Osteoblast (primary cell): Measurements from ENCODE around the gene MIA2. TPM values are rescaled to one million over a fixed set of nuclear protein-coding genes. Genes with fewer than 3 reads are reported as not detected.

ENCODE experiments used
- DNase-seq: peaks from one replicate; pipeline ENCODE4 v3.0.0; 2011; ENCODE audit warnings: low spot score, mixed read lengths; ENCODE audit not compliant: insufficient read length; ENCODE audit errors: missing footprints
- H2AFZ ChIP-seq: 2 replicates; pipeline ENCODE4 v1.6.0; 2011; ENCODE audit warnings: mild to moderate bottlenecking, low read length
- H3K27ac ChIP-seq: 2 replicates; pipeline ENCODE4 v1.5.1; 2011; ENCODE audit warnings: mild to moderate bottlenecking, low read depth, low read length, moderate library complexity
- H3K27me3 ChIP-seq: 2 replicates; pipeline ENCODE4 v1.6.0; 2012; ENCODE audit warnings: mild to moderate bottlenecking, control low read depth, inconsistent platforms, low read length, moderate library complexity; ENCODE audit not compliant: insufficient read depth
- H3K36me3 ChIP-seq: 2 replicates; pipeline ENCODE4 v1.5.1; 2011; ENCODE audit warnings: mild to moderate bottlenecking, low read length, control low read depth, moderate library complexity; ENCODE audit not compliant: insufficient read depth
- H3K4me1 ChIP-seq: 2 replicates; pipeline ENCODE4 v1.5.1; 2011; ENCODE audit warnings: mild to moderate bottlenecking, low read length, control low read depth, moderate library complexity; ENCODE audit not compliant: insufficient read depth
- H3K4me2 ChIP-seq: 2 replicates; pipeline ENCODE4 v1.6.0; 2011; ENCODE audit warnings: mild to moderate bottlenecking, low read length; ENCODE audit not compliant: insufficient read depth
- H3K4me3 ChIP-seq: fragments of 200-600 bp; sonication (generic); 3 replicates; pipeline ENCODE4 v1.5.1; 2012; ENCODE audit warnings: mild to moderate bottlenecking, low read length, inconsistent platforms; ENCODE audit not compliant: insufficient read depth
- H3K79me2 ChIP-seq: 2 replicates; pipeline ENCODE4 v1.6.0; 2012; ENCODE audit warnings: mild to moderate bottlenecking, low read length, control low read depth, inconsistent platforms; ENCODE audit not compliant: insufficient read depth
- H3K9me3 ChIP-seq: 2 replicates; pipeline ENCODE4 v1.5.1; 2011; ENCODE audit warnings: low read depth, low read length, control low read depth
- H4K20me1 ChIP-seq: 2 replicates; pipeline ENCODE4 v1.6.0; 2012; ENCODE audit warnings: mild to moderate bottlenecking, low read length, control low read depth; ENCODE audit not compliant: insufficient read depth
- total RNA-seq: library from RNA; depleted of rRNA; stranded (reverse); fragments of >200 nt; gene quantifications from 2 replicates; pipeline ENCODE4 v1.2.3, GENCODE V29; 2012
- TF ChIP-seq, protein P1 (sequence below): IDR thresholded peaks from 2 replicates; pipeline ENCODE4 v1.5.1; 2011; ENCODE audit warnings: mild to moderate bottlenecking, low read depth, low read length, moderate library complexity; ENCODE audit errors: extremely low read depth

Gene MIA2
- total RNA-seq, 1 donor = 25.0 TPM

DNA sequence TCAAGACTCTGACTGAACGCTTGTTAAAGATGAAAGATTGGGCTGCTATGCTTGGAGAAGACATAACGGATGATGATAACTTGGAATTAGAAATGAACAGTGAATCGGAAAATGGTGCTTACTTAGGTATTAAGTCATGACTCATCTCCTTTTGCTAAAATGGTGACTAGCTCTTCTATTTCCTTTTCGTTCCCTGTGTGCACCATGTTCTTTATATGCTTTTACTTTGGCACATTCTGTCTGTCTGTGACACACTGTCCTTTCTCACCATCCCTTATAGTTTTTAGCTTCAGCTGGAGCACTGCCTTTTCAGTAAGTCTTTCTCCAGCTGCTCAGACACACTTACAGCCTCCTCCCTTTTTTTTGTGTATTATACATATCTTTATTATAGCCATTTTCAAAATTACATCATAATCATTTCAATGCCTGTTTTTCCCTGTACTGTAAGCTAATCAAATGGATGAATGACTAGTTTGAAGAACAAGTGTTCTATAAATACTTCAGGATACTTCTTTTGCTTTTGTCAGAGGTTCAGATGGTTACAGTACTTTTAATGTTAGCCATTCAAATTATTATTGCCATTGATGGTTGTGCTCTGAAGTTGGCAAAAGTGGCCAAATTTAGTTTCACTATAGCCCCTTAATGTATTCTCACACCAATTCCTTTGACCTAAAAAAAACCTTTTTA is 68.6 kb downstream of the MIA2 start:
- no peak for DNase-seq
- H3K4me1 ChIP-seq = no peaks in the 10 kb centered on the region
- H3K4me3 ChIP-seq = no peak overlapping the region
- H3K9me3 ChIP-seq = no peaks in the 10 kb centered on the region
- no peak overlapping the region for H3K27ac ChIP-seq
- no peaks in the 10 kb centered on the region for H4K20me1 ChIP-seq
- no peaks in the 10 kb centered on the region for H3K27me3 ChIP-seq
- no peaks in the 10 kb centered on the region for H3K79me2 ChIP-seq
- no peak overlapping the region for H3K4me2 ChIP-seq
- TF ChIP-seq, protein P1, sequence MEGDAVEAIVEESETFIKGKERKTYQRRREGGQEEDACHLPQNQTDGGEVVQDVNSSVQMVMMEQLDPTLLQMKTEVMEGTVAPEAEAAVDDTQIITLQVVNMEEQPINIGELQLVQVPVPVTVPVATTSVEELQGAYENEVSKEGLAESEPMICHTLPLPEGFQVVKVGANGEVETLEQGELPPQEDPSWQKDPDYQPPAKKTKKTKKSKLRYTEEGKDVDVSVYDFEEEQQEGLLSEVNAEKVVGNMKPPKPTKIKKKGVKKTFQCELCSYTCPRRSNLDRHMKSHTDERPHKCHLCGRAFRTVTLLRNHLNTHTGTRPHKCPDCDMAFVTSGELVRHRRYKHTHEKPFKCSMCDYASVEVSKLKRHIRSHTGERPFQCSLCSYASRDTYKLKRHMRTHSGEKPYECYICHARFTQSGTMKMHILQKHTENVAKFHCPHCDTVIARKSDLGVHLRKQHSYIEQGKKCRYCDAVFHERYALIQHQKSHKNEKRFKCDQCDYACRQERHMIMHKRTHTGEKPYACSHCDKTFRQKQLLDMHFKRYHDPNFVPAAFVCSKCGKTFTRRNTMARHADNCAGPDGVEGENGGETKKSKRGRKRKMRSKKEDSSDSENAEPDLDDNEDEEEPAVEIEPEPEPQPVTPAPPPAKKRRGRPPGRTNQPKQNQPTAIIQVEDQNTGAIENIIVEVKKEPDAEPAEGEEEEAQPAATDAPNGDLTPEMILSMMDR = no peak
- H2AFZ ChIP-seq = no peak overlapping the region
- peaks cover 15% of the 10 kb centered on the region for H3K36me3 ChIP-seq

DNA sequence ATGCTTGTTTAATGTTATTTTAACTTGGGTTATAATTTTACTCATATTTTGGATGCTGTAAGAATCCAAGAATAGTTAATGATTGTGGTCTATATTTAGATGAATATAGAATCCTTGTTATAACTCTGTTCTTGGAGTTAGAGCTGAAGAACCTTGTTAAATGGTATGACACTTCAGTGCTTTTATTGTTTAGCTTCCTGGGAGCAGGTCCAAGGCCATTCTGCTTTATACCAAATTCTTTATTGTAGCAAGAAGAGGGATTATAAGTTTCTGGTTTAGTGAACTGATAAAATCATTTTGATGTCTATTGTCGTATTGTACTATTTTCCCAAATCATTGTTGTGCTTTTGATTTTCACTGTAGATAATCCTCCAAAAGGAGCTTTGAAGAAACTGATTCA is 69.4 kb downstream of the MIA2 start:
- no peaks in the 10 kb centered on the region for H3K27me3 ChIP-seq
- no peak overlapping the region for H2AFZ ChIP-seq
- TF ChIP-seq, protein P1 = no peak
- peaks cover 15% of the 10 kb centered on the region for H3K36me3 ChIP-seq
- no peaks in the 10 kb centered on the region for H3K79me2 ChIP-seq
- no peaks in the 10 kb centered on the region for H3K9me3 ChIP-seq
- H3K27ac ChIP-seq = no peak overlapping the region
- H3K4me3 ChIP-seq = no peak overlapping the region
- no peaks in the 10 kb centered on the region for H4K20me1 ChIP-seq
- H3K4me1 ChIP-seq = no peaks in the 10 kb centered on the region
- no peak for DNase-seq
- no peak overlapping the region for H3K4me2 ChIP-seq

DNA sequence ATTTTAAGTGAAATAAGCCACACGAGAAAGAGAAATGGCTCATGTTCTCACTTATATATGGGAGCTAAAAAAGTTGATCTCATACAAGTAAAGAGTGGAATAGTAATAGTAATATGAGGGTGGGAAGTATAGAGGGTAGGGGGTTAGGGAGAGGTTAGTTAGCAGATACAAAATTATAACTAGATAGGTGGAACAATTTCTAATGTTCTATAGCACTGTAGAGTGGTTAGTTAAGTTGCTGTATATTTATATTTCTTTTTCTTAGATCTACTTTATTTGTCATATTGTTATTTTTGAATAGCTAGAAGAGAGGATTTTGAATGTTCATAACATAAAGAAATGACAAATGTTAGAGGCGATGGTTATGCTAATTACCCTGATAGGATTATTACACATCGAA is 74.1 kb downstream of the MIA2 start:
- H3K4me1 ChIP-seq = no peaks in the 10 kb centered on the region
- no peak overlapping the region for H2AFZ ChIP-seq
- H3K4me2 ChIP-seq = no peak overlapping the region
- no peaks in the 10 kb centered on the region for H4K20me1 ChIP-seq
- DNase-seq = no peak
- H3K79me2 ChIP-seq = no peaks in the 10 kb centered on the region
- no peak overlapping the region for H3K27ac ChIP-seq
- H3K4me3 ChIP-seq = no peak overlapping the region
- peaks cover 6% of the 10 kb centered on the region for H3K36me3 ChIP-seq
- no peaks in the 10 kb centered on the region for H3K27me3 ChIP-seq
- no peaks in the 10 kb centered on the region for H3K9me3 ChIP-seq
- TF ChIP-seq, protein P1 = no peak

DNA sequence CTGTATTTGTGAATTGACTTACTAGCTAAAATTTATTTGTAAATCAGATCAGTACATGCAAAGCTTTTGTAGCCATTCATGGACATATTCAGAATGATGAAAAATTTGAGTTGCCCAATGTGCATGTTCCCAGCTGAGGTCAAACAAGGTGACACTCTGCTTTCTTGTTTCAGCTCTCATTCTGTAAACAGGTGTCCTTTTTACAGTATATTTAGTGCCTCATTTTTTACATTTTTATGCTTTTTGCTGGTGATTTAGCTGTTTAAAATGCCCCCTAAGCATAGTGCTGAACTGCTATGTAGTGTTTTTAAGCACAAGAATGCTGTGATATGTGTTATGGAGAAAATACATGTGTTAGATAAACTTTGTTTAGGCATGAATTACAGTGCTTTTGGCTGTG is 76.3 kb downstream of the MIA2 start:
- TF ChIP-seq, protein P1 = no peak
- peaks cover 10% of the 10 kb centered on the region for H3K36me3 ChIP-seq
- DNase-seq = no peak
- no peaks in the 10 kb centered on the region for H4K20me1 ChIP-seq
- H3K9me3 ChIP-seq = no peaks in the 10 kb centered on the region
- H2AFZ ChIP-seq = no peak overlapping the region
- no peak overlapping the region for H3K4me2 ChIP-seq
- H3K27me3 ChIP-seq = no peaks in the 10 kb centered on the region
- no peaks in the 10 kb centered on the region for H3K4me1 ChIP-seq
- H3K79me2 ChIP-seq = no peaks in the 10 kb centered on the region
- no peak overlapping the region for H3K4me3 ChIP-seq
- H3K27ac ChIP-seq = no peak overlapping the region
